Measurements from ENCODE around the gene COMTD1.

DNA sequence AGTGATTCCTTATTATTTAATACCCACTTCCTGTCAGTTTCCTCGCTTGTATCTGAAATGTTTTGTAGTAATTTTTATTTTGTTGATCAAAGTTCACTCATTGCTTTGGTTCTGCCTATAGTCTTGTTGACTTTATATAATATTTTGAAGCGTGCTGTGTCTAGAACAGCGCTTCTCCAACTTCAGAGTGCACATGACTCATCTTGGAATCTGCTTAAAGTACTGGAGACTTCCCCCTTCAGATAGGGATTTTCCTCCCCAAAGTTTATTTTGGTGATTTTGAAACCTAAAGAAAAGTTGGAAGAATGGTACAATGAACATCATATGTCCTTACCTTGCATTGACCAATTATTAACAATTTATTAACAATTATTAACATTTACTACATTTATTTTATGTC is 5.8 kb downstream of the COMTD1 start:
- TF ChIP-seq, protein P1, sequence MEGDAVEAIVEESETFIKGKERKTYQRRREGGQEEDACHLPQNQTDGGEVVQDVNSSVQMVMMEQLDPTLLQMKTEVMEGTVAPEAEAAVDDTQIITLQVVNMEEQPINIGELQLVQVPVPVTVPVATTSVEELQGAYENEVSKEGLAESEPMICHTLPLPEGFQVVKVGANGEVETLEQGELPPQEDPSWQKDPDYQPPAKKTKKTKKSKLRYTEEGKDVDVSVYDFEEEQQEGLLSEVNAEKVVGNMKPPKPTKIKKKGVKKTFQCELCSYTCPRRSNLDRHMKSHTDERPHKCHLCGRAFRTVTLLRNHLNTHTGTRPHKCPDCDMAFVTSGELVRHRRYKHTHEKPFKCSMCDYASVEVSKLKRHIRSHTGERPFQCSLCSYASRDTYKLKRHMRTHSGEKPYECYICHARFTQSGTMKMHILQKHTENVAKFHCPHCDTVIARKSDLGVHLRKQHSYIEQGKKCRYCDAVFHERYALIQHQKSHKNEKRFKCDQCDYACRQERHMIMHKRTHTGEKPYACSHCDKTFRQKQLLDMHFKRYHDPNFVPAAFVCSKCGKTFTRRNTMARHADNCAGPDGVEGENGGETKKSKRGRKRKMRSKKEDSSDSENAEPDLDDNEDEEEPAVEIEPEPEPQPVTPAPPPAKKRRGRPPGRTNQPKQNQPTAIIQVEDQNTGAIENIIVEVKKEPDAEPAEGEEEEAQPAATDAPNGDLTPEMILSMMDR (IDR thresholded peaks at IDR 0.05): no peak
- no peak for TF ChIP-seq POLR2A (IDR thresholded peaks at IDR 0.05)
